ENCODE results near the gene OR5K2. TPM values are rescaled to one million over a fixed set of nuclear protein-coding genes. Genes with fewer than 3 reads are reported as not detected.
A peak's percentile ranks its signal among the peaks of the same experiment; 100 is the strongest.

Gene OR5K2
- total and polyA plus RNA-seq, 10 of the 15 experiments (the other 5 are each of a cell fraction or from before 2014, with no cell fraction given): 0.12 TPM; not detected in 9

DNA sequence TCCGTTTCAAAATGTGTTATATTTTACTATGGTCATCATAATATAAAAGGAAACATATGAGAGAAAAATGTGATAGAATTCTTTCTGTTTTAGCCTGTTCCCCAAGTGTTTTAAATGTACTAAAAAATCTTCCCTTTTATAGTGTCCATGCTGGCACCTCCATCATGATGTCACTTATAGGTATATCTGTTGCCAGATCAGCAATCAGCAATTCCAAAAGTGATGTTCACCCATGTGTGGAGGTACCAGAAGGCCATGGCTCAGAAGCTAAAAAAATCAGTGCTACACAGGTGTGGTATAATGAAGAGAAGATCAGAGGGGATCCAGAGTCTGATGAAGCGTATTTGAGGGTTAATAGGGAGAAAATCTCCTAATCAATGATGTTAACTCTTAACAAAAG, 33.2 kb downstream of the OR5K2 start:
- in situ Hi-C loops (cut with MboI) (no loop called here), intact Hi-C loops (cut with micrococcal nuclease; ENCODE audit: unreplicated experiment) (loop anchor here (1.0 to 5.0 kb wide), 4 partner anchors 32 to 202 kb away; partner anchors contain the start of gene CPOX)
- WGBS (ENCODE audit: insufficient coverage, insufficient replicate concordance, low lambda C conversion rate, missing lambda C conversion rate): 33% methylated on average over 2 of the region's 2 CpGs
- no TSS peak for BruUV-seq (replicated peaks)
- TF ChIP-seq ZNF217 (IDR thresholded peaks at IDR 0.05) (no peak), NFIC (IDR thresholded peaks at IDR 0.05; ENCODE audit: low read depth, low read length) (0 out of 2 replicates have a peak, but pooled peaks have one; percentile 2), MEF2A (IDR thresholded peaks at IDR 0.05; ENCODE audit: insufficient read depth, low read depth, low read length) (0 out of 2 replicates have a peak, but pooled peaks have one; percentile 8), IKZF1 (conservative IDR thresholded peaks at IDR 0.05) (no peak), CBFB (IDR thresholded peaks at IDR 0.05; ENCODE audit: low read depth) (0 out of 2 replicates have a peak, but pooled peaks have one; percentile 28), PAX5 (IDR thresholded peaks at IDR 0.05; ENCODE audit: borderline replicate concordance, low read depth, low read length) (peak; percentile 46; the same call in 1 of the 2 replicates), ATF7 (IDR thresholded peaks at IDR 0.05; ENCODE audit: low read depth) (peak; percentile 41; the same call in 1 of the 2 replicates), CREM (IDR thresholded peaks at IDR 0.05; ENCODE audit: low read depth) (0 out of 2 replicates have a peak, but pooled peaks have one; percentile 12)
- CTCF ChIA-PET: interaction anchor here (1.1 to 1.6 kb wide), 3 partner anchors 32 to 42 kb away, joined by 4 read pairs; no protein-coding TSS in a partner anchor
- Histone ChIP-seq H3K9ac (ENCODE audit: control insufficient read depth, insufficient read depth, low read length) (peak overlapping the region; percentile 64), H3K4me1 (ENCODE audit: control insufficient read depth, insufficient read depth, low read length) (peaks cover 6% of the 10 kb centered on the region; the same call in 1 of the 2 replicates), H3K79me2 (ENCODE audit: control insufficient read depth, insufficient read depth, low read length) (peaks cover 99% of the 10 kb centered on the region), H3K9me3 (replicated peaks; ENCODE audit: control insufficient read depth, insufficient read depth, low read length) (no peaks in the 10 kb centered on the region), H4K20me1 (ENCODE audit: control insufficient read depth, insufficient read depth) (no peaks in the 10 kb centered on the region), H3K4me2 (ENCODE audit: control insufficient read depth, insufficient read depth) (peak overlapping the region; percentile 92), H3K27ac (ENCODE audit: control insufficient read depth, insufficient read depth) (peak overlapping the region; percentile 97), H2AFZ (ENCODE audit: control insufficient read depth, low read depth, low read length) (no peak overlapping the region), H3K4me3 (peak overlapping the region; percentile 81), H3K27me3 (replicated peaks in 1 of 2; ENCODE audit: control insufficient read depth in 2 of 2, insufficient read depth in 2 of 2, low read length in 1 of 2) (no peaks in the 10 kb centered on the region), H3K36me3 (ENCODE audit: control insufficient read depth in 2 of 2, insufficient read depth in 2 of 2, low read length in 1 of 2) (peaks cover 3 to 7% of the 10 kb centered on the region in 2 experiments; a peak in 3 of 4 replicates)
- RAD21 ChIA-PET (ENCODE audit: unreplicated experiment): interaction anchor here (1.2 to 3.4 kb wide), 5 partner anchors 21 to 32 kb away, joined by 5 to 29 read pairs (median 13); no protein-coding TSS in a partner anchor
- DNase-seq (ENCODE audit: low read depth, low spot score) (no peak), ATAC-seq (peak; percentile 26), FAIRE-seq (no peak)
- POLR2A ChIA-PET: interaction anchor here (1.1 to 1.8 kb wide), 5 partner anchors 19 to 42 kb away, joined by 3 to 9 read pairs (median 5); no protein-coding TSS in a partner anchor
- SMC1A ChIA-PET (ENCODE audit: uncharacterized antibody, unreplicated experiment): interaction anchor here (0.8 to 3.4 kb wide), 9 partner anchors 9 to 42 kb away, joined by 3 to 47 read pairs (median 3); no protein-coding TSS in a partner anchor

Data from GM12878 (cell line).